ENCODE measurements around the gene PXMP4. TPM values are rescaled to one million over a fixed set of nuclear protein-coding genes. Genes with fewer than 3 reads are reported as not detected.

Gene PXMP4
- total RNA-seq, 1 experiment from 2014 or later, result 3.3 TPM

DNA sequence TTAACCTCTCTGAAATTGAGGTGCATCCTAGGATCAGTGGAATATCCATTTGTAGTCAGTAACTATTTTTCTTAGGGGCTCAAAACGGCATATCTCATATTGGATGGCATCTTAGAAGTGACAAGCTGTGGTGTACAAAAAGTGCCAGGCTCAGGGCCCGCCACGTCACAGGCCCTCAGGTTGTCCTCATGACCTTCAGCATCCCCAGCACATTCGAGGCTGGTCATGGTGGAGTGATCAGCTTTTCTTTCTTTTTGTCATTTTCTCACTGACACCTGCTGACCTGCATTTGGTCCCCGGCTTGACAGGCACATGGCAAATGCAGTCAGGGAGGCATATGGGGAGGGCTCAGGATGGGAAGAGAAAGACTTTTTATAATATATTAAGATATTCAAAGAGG, 26.8 kb downstream of the PXMP4 start:
- Mint-ChIP-seq H3K4me1 (peaks cover 17% of the 10 kb centered on the region), H3K27me3 (ENCODE audit: low read depth) (peaks cover 22% of the 10 kb centered on the region), H3K4me3 (no peak overlapping the region), H3K27ac (no peak overlapping the region), H3K9me3 (peaks cover 8% of the 10 kb centered on the region), H3K36me3 (peaks cover 8% of the 10 kb centered on the region)
- ChIA-PET CTCF (interaction anchor here (1.0 to 1.4 kb wide), 2 partner anchors 25 to 38 kb away, joined by 3 read pairs; partner anchors contain the start of gene ZNF341), POLR2A (interaction anchor here (0.9 kb wide), 1 partner anchor 30 kb away, joined by 4 read pairs; no protein-coding TSS in a partner anchor)
- TF ChIP-seq KAT7 (CRISPR knock-in tag; IDR thresholded peaks at IDR 0.05; ENCODE audit: borderline replicate concordance) (no peak), NR1H2 (CRISPR knock-in tag; IDR thresholded peaks at IDR 0.05) (no peak), HMGA2 (CRISPR knock-in tag; IDR thresholded peaks at IDR 0.05) (no peak), TP53 (CRISPR knock-in tag; IDR thresholded peaks at IDR 0.05) (no peak)
- TF ChIP-seq, protein P1, sequence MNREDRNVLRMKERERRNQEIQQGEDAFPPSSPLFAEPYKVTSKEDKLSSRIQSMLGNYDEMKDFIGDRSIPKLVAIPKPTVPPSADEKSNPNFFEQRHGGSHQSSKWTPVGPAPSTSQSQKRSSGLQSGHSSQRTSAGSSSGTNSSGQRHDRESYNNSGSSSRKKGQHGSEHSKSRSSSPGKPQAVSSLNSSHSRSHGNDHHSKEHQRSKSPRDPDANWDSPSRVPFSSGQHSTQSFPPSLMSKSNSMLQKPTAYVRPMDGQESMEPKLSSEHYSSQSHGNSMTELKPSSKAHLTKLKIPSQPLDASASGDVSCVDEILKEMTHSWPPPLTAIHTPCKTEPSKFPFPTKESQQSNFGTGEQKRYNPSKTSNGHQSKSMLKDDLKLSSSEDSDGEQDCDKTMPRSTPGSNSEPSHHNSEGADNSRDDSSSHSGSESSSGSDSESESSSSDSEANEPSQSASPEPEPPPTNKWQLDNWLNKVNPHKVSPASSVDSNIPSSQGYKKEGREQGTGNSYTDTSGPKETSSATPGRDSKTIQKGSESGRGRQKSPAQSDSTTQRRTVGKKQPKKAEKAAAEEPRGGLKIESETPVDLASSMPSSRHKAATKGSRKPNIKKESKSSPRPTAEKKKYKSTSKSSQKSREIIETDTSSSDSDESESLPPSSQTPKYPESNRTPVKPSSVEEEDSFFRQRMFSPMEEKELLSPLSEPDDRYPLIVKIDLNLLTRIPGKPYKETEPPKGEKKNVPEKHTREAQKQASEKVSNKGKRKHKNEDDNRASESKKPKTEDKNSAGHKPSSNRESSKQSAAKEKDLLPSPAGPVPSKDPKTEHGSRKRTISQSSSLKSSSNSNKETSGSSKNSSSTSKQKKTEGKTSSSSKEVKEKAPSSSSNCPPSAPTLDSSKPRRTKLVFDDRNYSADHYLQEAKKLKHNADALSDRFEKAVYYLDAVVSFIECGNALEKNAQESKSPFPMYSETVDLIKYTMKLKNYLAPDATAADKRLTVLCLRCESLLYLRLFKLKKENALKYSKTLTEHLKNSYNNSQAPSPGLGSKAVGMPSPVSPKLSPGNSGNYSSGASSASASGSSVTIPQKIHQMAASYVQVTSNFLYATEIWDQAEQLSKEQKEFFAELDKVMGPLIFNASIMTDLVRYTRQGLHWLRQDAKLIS (CRISPR knock-in tag; IDR thresholded peaks at IDR 0.05; ENCODE audit: borderline replicate concordance), result no peak
- TF ChIP-seq, protein P2, sequence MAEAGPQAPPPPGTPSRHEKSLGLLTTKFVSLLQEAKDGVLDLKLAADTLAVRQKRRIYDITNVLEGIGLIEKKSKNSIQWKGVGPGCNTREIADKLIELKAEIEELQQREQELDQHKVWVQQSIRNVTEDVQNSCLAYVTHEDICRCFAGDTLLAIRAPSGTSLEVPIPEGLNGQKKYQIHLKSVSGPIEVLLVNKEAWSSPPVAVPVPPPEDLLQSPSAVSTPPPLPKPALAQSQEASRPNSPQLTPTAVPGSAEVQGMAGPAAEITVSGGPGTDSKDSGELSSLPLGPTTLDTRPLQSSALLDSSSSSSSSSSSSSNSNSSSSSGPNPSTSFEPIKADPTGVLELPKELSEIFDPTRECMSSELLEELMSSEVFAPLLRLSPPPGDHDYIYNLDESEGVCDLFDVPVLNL (CRISPR knock-in tag; IDR thresholded peaks at IDR 0.05; ENCODE audit: borderline replicate concordance, low read depth), result no peak
- TF ChIP-seq, protein P3, sequence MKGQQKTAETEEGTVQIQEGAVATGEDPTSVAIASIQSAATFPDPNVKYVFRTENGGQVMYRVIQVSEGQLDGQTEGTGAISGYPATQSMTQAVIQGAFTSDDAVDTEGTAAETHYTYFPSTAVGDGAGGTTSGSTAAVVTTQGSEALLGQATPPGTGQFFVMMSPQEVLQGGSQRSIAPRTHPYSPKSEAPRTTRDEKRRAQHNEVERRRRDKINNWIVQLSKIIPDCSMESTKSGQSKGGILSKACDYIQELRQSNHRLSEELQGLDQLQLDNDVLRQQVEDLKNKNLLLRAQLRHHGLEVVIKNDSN (CRISPR knock-in tag; IDR thresholded peaks at IDR 0.05), result no peak
- TF ChIP-seq, protein P4, sequence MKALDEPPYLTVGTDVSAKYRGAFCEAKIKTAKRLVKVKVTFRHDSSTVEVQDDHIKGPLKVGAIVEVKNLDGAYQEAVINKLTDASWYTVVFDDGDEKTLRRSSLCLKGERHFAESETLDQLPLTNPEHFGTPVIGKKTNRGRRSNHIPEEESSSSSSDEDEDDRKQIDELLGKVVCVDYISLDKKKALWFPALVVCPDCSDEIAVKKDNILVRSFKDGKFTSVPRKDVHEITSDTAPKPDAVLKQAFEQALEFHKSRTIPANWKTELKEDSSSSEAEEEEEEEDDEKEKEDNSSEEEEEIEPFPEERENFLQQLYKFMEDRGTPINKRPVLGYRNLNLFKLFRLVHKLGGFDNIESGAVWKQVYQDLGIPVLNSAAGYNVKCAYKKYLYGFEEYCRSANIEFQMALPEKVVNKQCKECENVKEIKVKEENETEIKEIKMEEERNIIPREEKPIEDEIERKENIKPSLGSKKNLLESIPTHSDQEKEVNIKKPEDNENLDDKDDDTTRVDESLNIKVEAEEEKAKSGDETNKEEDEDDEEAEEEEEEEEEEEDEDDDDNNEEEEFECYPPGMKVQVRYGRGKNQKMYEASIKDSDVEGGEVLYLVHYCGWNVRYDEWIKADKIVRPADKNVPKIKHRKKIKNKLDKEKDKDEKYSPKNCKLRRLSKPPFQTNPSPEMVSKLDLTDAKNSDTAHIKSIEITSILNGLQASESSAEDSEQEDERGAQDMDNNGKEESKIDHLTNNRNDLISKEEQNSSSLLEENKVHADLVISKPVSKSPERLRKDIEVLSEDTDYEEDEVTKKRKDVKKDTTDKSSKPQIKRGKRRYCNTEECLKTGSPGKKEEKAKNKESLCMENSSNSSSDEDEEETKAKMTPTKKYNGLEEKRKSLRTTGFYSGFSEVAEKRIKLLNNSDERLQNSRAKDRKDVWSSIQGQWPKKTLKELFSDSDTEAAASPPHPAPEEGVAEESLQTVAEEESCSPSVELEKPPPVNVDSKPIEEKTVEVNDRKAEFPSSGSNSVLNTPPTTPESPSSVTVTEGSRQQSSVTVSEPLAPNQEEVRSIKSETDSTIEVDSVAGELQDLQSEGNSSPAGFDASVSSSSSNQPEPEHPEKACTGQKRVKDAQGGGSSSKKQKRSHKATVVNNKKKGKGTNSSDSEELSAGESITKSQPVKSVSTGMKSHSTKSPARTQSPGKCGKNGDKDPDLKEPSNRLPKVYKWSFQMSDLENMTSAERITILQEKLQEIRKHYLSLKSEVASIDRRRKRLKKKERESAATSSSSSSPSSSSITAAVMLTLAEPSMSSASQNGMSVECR (CRISPR knock-in tag; IDR thresholded peaks at IDR 0.05; ENCODE audit: borderline replicate concordance), result no peak
- TF ChIP-seq, protein P5, sequence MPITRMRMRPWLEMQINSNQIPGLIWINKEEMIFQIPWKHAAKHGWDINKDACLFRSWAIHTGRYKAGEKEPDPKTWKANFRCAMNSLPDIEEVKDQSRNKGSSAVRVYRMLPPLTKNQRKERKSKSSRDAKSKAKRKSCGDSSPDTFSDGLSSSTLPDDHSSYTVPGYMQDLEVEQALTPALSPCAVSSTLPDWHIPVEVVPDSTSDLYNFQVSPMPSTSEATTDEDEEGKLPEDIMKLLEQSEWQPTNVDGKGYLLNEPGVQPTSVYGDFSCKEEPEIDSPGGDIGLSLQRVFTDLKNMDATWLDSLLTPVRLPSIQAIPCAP (CRISPR knock-in tag; IDR thresholded peaks at IDR 0.05), result no peak
- ATAC-seq, result no peak
- DNase-seq (ENCODE audit: low spot score), result no peak

DNA sequence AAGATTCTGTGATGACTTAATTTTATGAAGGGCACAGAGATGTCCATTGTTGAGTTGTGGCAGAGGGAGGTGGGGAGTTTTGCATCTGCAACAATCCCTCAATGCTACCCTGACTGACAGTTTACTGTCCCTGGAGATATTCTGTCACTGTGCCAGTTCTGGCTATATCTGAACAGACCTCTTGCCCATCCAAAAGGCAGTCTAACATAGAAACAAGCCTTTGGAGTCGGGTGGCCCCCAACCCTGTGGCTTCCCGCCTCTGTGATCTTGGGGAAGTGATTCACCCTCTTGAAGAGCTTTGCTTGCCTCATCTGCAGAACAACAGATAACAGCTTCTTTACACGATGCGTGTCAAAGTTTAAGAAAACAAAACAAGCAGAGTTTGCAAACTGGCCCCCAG, 30.1 kb downstream of the PXMP4 start:
- no peak overlapping the region for H3K27ac Mint-ChIP-seq

More for the DNA sequence above, 30.1 kb downstream of the PXMP4 start:
- Mint-ChIP-seq H3K4me1 (peaks cover 27% of the 10 kb centered on the region), H3K27me3 (ENCODE audit: low read depth) (peaks cover 30% of the 10 kb centered on the region), H3K36me3 (no peaks in the 10 kb centered on the region), H3K9me3 (no peaks in the 10 kb centered on the region), H3K4me3 (no peak overlapping the region)
- POLR2A ChIA-PET, result interaction anchor here (0.9 kb wide), 1 partner anchor 23 kb away, joined by 7 read pairs; the partner anchor contains the start of gene ACTL10
- ATAC-seq (no peak), DNase-seq (ENCODE audit: low spot score) (no peak)
- CTCF ChIA-PET, result interaction anchor here (1.6 kb wide), 1 partner anchor 22 kb away, joined by 3 read pairs; no protein-coding TSS in a partner anchor
- TF ChIP-seq ZNF263 (CRISPR knock-in tag; IDR thresholded peaks at IDR 0.05; ENCODE audit: low read depth), result no peak
- TF ChIP-seq, protein P5 (CRISPR knock-in tag; IDR thresholded peaks at IDR 0.05), result no peak
- TF ChIP-seq, protein P6, sequence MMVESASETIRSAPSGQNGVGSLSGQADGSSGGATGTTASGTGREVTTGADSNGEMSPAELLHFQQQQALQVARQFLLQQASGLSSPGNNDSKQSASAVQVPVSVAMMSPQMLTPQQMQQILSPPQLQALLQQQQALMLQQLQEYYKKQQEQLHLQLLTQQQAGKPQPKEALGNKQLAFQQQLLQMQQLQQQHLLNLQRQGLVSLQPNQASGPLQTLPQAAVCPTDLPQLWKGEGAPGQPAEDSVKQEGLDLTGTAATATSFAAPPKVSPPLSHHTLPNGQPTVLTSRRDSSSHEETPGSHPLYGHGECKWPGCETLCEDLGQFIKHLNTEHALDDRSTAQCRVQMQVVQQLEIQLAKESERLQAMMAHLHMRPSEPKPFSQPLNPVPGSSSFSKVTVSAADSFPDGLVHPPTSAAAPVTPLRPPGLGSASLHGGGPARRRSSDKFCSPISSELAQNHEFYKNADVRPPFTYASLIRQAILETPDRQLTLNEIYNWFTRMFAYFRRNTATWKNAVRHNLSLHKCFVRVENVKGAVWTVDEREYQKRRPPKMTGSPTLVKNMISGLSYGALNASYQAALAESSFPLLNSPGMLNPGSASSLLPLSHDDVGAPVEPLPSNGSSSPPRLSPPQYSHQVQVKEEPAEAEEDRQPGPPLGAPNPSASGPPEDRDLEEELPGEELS (CRISPR knock-in tag; IDR thresholded peaks at IDR 0.05), result no peak
- no peak for TF ChIP-seq SMAD4 (CRISPR knock-in tag; IDR thresholded peaks at IDR 0.05)
- no peak for TF ChIP-seq MXD4 (CRISPR knock-in tag; IDR thresholded peaks at IDR 0.05; ENCODE audit: borderline replicate concordance)
- TF ChIP-seq JUN (CRISPR knock-in tag; IDR thresholded peaks at IDR 0.05), result no peak
- TF ChIP-seq, protein P7, sequence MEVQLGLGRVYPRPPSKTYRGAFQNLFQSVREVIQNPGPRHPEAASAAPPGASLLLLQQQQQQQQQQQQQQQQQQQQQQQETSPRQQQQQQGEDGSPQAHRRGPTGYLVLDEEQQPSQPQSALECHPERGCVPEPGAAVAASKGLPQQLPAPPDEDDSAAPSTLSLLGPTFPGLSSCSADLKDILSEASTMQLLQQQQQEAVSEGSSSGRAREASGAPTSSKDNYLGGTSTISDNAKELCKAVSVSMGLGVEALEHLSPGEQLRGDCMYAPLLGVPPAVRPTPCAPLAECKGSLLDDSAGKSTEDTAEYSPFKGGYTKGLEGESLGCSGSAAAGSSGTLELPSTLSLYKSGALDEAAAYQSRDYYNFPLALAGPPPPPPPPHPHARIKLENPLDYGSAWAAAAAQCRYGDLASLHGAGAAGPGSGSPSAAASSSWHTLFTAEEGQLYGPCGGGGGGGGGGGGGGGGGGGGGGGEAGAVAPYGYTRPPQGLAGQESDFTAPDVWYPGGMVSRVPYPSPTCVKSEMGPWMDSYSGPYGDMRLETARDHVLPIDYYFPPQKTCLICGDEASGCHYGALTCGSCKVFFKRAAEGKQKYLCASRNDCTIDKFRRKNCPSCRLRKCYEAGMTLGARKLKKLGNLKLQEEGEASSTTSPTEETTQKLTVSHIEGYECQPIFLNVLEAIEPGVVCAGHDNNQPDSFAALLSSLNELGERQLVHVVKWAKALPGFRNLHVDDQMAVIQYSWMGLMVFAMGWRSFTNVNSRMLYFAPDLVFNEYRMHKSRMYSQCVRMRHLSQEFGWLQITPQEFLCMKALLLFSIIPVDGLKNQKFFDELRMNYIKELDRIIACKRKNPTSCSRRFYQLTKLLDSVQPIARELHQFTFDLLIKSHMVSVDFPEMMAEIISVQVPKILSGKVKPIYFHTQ (CRISPR knock-in tag; IDR thresholded peaks at IDR 0.05), result no peak

Data from WTC11 (cell line).